GM18507 (cell line): ENCODE results near the gene SUMO3.

Experiments used
- DNase-seq: peaks from one replicate; pipeline ENCODE4 v3.0.0; 2011; ENCODE audit warnings: low read depth; ENCODE audit not compliant: insufficient read length; ENCODE audit errors: extremely low spot score
- FAIRE-seq: peaks from 2 replicates; lab custom pipeline; 2011; peaks lifted over from hg19 to GRCh38; lab: Jason Lieb, UNC

SUMO3 gene

DNA sequence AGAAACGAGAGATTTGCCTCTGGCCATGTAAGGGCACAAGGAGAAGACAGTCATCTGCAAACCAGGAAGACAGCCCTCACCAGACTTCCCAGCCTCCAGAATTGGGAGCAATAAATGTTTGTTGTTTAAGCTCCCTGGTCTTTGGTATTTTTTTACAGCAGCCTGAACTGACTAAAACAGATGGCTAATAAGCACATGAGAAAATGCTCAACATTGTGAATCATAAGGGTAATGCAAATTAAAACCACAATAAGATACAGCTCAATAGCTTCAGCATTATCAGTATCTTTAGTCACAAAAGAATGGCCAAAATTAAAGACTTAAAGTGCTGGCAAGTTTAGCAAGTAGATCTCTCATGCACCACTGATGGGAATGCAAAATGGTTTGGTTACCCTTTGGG is 28.0 kb downstream of the SUMO3 start:
- no peak for DNase-seq
- no peak for FAIRE-seq

DNA sequence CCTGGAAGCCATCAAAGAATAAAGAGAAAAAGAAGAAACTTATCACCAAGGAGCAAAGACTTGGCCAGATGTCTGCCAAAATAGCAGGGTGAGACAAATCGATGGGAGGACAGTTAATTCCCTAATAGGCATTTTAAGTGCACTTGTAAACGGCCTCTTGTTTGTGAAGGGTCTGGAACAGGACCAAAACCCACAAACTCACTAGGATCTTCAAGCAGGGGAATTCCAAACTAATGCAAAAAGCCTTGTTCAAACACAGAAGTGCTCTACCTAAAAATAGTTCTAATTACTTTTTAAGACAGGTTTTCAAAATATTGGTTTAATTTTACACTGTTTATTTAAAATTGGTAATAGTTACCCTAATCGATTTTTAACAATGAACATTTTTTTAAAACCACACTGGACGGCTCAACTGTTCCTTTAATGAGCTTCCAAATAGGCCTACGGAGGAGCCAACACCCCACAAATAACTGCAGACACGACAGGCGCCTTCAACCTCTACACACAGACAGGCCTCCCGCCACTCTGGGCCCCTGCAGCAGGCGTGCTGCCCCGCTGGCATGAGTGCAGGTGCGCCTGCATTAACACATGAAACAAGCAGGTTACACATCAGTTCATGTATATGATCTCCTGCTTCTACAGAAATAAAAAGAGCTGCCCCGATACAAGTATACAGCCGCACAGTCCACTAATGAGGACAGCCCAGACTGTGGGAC is 32.1 kb downstream of the SUMO3 start:
- no peak for FAIRE-seq
- DNase-seq = no peak

DNA sequence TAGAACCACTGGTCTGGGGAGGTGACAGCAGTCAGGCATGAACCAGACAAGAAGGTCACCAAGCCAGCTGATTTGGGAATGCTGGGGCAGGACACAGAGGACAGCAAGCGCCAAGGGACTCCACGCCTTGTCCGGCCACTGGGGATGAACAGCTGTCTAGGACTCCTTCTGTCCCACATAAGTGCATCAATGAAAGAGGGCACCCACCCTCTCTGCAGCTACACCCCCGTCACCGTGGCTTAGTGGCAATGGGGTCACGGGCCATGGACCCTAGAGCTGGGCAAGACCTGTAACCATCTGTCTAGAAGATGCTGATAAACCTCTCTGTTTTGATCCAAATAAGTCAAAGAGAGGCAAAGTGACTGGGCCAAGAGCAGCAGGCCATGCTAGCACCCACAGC is 33.1 kb downstream of the SUMO3 start:
- DNase-seq (no peak), FAIRE-seq (no peak)

DNA sequence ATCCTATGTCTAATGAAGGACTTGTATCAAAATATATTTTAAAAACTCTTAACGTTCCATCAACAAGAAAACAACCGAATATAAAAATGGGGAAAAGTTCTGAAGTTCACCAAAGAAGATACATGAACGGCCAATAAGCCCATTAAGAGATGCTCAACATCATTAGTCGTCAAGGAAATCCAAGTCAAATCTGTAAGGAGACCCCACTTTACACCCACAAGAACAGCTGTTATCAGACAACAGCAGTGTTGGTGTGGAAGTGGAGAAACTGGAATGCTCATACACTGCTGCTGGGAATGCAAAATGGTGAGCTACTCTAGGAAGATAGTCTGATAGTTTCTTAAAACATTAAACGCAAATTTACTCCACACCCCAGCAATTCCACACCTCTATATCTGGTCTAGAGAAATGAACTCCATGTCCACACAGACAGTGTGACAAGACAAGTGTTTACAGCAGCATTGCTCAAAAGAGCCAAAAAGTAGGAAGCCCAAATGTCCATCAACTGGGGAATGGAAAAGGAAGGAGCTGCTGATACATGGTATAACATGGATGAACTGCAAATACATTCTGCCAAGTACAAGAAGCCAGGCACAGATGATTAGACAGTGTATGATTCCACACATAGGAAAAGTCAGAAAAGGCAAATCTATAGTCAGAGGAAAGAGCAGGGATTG is 34.7 kb downstream of the SUMO3 start:
- FAIRE-seq = no peak

DNA sequence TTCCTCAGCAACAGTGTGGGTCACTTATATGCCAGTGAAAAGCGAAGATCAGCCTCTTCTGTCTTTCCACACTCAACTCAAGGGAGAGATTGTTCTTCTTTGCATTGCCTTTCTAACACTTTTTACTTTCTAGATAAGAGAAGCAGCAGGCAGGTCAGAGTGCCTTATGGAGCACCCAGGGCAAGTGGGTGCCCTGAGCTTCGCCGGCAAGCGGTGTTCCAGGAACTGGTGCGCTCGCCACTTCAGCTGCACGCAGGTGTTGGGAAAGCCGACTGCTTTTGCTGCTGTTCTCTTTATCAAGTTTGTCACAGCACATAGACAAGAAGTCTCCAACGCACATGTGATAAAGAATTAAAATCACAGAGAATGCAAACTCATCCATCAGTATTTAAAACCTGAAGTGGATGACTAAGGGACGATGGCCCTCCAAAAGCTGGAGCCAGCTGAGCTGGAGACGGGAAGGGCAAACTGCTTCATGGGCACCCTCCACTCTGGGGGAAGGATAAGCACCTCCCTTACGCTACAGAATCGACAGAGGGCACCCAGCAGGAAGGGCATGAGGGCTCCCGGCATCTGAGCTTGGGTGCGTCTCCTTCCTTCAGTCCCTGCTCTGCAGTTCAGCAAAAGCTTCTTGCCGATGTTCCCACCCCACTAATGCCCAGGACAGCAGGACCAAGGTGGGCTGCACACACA is 36.9 kb downstream of the SUMO3 start:
- DNase-seq (no peak), FAIRE-seq (no peak)

More for the DNA sequence above, 34.7 kb downstream of the SUMO3 start:
- DNase-seq = no peak

DNA sequence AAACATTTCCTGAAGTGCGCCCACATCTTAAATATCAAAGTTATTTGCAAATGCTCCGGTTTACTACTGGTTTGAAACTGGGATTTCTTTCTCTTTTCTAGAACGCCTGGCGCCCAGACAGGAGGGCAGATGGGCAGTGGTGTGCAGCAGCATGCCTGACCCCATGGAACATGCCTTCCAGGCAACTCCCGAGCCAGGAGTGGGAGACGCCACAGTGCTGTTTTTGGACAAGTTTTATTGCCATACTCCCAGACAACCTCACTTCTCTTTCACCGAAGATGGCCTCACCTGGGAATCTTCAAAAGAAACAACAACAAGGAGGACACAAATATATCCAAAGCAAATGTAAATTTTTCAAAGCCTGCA is 37.7 kb downstream of the SUMO3 start:
- no peak for FAIRE-seq
- no peak for DNase-seq

DNA sequence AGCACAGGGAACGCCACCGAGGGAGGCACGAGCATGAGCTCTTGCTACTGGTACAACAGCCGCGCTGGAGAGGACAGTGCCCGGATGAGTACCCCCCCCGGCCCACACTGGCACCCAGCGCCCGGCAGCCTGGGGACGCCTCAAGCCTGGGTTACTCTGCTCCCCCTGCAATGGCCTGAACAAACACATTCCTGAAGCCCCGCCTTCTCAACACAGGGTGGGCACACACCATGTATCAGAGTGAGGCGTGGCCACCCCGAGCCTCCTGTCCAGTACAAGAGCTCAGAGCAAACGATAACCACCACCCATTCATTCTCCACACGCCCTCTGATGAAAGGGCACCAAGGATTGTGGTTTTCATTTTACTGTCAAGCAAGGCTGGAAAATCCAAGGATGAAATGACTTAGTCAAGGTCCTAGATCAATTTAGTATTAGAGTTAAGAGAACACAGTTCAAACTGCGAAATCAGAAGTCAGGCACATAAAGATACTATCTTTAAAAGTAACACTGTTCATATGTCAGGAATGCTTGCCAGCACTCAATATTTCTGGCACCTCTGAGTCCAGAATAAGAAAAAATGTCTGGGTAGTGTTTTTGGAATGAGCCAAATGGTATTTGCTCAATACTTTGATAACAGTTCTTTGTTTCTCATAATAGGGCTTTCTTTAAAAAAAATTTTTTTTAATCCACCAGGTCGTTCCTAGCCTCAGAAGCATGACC is 38.3 kb downstream of the SUMO3 start:
- DNase-seq (no peak), FAIRE-seq (no peak)

DNA sequence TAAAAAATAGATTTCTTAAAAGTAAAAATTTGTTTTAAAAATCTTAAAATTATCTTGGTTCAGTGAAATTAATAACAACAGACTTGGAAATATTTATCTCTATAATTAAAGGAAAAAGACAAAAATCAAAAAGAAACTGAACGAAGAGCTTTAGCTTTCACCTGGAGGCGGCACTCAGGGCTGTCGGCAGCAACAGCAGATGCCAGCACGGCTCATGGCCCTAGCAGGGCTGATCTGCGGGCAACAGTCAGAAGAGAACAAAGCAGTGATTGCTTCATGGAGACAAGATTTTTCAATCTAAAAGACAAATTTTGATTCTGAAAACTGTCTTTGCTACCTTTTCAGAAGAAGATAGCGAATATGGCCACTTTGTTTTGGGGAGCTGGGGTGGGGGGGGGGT is 38.9 kb downstream of the SUMO3 start:
- FAIRE-seq (no peak), DNase-seq (no peak)

DNA sequence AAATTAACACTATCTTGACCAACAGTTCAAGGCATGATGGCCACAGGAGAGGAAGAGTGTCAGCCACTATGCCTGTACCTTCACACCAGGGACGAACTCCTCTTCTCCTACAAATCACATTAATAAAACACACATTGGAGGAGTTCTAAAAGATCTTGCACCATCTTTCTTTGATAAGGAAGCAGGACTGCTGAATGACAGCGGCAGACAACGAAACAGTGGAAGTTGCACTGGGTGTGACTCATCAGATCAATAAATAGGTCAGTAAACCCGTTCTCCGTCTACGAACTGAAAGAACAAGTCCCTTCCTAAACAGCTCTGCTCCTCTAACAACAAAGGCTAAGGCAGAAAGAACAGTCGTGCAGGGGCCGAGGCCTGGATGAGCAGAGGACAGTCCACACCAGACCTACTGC is 39.4 kb downstream of the SUMO3 start:
- DNase-seq = no peak
- no peak for FAIRE-seq

DNA sequence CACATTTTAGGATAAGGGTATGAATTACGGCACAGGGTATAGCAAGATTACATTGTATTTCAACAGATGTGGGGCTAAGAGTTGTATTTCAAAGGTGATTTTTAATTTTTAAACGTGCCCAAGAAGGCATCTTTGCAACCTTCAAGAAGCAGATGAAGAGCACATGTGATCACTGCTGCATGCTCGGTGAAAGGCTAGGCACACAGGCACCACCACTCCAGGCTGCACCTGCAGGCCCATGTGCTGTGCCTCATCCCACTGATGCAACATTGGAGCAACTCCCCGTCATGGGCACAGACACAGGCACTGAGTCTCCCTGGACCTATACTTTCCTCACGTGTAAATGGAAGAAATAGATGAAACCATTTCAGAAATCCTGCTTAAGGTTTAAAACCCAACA is 39.8 kb downstream of the SUMO3 start:
- FAIRE-seq = no peak
- no peak for DNase-seq

DNA sequence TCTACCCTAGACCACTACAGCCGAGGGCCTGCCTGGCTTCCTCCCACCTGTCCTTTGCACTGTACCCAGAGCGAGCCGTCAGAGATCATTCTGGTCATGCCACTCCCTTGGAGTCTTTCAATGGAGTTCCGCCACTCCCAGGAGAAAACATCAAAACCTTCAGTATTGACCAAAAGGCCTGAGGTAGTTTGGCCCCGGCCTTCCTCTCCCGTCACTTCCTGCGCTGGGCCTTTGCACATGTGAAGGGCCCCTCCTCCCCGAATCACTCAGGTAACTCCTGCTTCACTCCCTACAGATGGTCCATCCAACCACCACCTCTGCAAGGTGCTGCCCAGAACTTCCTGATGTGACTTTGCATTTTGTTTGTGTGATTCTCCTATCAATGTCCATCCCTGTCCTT is 42.9 kb downstream of the SUMO3 start:
- DNase-seq = no peak
- no peak for FAIRE-seq

DNA sequence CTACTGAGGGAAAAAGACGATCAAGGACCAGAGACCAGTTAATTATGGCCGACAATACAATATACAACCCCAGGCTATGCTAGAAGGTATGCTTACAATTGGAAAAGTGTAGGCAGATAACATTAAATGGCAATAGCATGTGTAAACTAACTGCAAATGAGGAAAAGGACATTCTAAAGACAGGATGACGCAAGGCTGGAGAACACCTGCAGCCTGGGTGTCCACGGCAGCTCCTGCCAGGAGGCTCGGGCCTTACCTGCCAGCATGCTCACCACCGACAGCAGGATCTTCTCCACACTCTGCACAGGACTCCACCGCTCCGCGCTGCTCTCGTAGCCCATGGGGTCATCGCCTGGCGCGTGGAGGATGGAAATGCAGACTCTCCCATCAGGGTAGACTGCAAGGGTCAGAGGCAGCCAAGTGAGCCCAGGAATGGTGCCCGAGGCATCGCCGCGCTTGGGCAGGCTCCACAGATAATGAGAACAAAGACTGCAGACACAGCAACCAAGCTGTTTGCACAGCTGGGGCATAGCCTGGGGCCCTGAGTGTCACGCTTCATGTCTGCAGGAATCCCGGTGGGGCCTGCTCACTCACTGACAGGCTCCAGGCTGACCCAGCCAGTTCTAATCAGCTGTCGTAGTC is 44.5 kb downstream of the SUMO3 start:
- FAIRE-seq = no peak

DNA sequence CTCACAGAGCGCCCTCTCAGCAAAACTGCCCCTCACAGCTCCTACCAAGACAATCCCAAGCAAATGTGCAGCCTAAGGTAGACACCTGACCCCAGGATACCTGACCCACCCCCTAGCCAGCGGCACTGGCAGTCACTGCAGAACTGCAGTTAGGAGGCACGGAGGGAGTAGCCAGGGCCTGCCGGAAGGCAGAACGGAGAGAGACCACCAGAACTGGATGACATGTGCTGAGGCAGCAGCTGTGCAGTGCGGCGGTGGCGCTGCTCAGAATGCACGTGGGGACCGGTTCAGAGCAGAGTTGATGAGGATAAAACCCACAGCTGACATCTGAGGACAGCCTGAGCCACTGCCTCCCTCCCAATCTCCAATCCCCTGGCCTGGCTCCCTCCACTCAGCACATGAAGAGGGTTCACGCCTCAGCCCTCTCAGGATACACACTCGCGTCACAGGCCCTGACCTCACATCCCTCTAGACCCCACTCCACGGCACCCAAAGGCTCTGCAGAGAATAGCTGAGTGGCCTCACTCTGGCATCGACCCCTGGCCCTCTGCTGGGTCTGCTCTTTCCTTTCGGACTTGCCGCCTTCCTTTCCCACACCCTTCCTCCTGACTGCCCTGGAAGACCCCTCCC is 45.9 kb downstream of the SUMO3 start:
- FAIRE-seq (no peak), DNase-seq (no peak)

More for the DNA sequence above, 44.5 kb downstream of the SUMO3 start:
- no peak for DNase-seq

DNA sequence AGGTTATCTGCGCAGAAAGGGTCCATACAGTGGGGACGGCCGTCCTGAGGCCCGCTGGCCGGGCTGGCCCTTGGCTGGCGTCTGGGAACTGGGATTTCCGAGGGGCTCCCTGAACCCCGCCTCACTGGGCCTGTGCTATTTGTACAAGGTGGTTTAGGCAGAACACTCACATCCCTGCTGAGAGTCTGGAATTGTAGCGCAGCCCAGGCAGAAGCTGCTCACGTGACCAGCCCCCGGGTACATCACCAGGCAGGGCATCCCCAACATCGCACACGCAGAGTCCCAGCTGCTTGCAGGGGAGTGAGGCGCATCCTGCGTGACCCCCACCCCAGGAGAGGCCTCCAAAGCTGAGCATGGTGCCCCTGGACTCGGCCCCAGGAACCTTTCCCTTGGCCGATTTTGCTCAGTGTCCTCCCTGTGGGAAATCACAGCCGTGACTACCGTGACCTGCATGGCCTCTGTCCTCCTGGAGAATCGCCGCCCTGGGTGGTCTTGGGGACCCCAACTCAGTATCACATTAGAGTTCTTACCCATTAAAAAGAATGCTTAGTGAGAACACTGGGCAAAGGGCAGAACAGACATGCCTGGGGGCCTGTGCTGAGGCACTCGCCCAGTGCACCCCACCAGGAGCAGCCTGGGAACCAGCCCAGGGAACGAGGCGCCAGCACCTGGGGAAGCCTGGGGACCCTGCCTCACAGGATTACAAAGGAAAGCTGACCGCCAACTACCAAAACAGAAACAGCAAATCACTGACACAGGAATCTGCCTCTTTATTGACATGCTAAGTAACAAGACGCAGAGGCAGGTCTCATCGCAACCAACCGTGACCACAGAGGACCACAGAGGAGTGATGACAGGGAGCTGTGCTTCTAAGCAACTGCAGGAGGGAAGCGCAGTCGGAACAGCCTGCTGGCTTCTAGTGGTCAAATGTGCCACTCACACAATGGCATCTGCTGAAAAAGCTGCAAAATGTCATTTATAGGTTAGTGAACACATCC is 49.7 kb downstream of the SUMO3 start:
- DNase-seq (no peak), FAIRE-seq (no peak)

DNA sequence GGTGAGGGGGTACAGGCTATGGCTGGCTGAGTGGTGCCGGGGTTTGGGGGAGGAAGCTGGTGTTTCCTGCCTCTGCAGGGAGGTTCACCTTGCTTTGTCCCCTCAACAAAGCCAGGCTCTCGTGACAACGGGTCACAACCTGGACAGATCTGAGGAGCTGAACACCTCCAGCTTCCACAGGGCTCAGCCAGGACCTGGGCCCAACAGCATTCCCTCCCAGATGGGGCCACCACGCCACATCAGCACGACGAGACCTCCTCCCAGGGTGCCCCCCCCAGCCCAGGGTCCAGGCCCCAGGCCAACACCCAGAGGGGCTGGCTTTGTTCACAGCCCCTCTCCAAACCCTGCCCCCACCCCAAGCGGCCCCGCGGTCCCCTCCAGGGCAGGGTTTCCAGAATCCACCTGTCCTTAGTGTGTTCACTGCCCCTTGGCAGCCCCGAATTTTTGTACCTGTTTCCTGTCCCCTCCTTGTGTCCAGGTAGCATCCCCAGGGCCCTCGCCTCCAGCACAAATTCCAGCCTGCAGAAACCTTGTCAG is 51.0 kb downstream of the SUMO3 start:
- FAIRE-seq (no peak), DNase-seq (no peak)

DNA sequence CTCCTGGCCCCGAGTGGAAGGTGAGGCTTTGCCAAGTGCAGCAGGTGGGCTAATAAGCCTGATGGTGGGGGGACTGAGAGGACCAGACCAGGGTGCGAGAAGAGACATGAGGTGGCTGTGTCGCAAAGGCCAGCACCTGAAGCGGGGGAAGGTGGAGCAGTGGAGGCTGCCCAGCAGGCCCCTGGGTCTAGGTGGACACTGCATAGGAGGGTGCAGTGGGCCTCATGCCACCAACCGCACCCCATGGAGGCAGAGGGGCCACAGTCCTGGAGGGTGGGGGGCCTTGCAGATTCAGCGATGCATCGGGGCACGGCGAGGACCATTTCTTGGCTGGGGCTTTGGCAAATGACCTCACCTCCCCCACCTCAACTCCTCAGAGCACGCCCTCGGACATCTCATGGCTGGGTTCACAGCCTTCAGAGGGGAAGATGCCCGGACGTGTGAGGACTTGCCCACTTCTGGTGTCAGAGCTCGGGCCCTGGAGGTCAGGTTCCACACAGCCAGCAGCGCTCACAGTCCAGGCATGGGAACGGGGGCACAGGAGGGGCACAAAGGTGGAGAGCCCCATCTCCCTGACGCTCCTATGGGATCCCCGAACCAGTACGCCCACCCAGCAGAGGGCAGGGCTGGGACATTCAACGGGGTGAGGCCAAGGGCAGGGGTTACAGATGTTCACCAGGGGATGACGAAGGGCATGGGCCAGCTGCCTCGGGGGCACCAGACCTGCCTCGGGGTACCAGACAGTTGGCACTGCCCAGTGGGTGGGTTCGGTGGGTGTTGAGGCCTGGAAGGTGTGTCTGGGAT is 51.6 kb downstream of the SUMO3 start:
- DNase-seq (no peak), FAIRE-seq (no peak)
